8988T (cell line): ENCODE results near the gene FN1.

Source experiments
- DNase-seq: peaks from one replicate; pipeline ENCODE4 v3.0.0; 2011

The FN1 gene

DNA sequence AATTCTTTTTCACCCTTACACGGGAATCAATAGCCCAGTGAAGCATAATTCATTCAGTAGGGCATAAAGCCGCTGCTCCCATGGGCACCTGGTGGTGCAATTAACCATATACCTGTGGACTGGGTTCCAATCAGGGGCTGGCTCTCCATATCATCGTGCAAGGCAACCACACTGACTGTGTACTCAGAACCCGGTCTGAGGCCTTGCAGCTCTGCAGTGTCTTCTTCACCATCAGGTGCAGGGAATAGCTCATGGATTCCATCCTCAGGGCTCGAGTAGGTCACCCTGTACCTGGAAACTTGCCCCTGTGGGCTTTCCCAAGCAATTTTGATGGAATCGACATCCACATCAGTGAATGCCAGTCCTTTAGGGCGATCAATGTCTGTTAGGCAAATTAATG lies 55.2 kb downstream of the FN1 start:
- no peak for DNase-seq

DNA sequence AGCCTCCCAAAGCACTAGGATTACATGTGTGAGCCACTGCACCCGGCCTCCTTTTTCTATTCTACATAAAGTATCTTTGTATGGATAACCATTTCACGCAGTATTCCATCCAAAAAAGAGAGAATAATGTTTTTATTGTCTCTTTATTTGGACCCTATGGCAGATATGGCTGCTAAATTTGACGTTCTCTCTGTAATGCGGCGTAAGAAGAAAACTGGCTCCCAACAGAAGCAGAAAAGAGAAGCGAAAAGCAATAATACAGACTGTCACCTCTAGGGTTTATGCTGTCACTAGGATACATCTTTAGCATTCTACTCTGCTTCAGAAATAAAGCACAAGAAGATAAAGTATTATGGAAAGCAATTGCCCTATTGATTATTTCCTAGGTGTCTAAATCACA lies 55.9 kb downstream of the FN1 start:
- DNase-seq, result no peak

GRCh38 chr2:215379039-215379438 lies 56.8 kb downstream of the FN1 start:
- no peak for DNase-seq

GRCh38 chr2:215378045-215378444 lies 57.8 kb downstream of the FN1 start:
- DNase-seq, result no peak

DNA sequence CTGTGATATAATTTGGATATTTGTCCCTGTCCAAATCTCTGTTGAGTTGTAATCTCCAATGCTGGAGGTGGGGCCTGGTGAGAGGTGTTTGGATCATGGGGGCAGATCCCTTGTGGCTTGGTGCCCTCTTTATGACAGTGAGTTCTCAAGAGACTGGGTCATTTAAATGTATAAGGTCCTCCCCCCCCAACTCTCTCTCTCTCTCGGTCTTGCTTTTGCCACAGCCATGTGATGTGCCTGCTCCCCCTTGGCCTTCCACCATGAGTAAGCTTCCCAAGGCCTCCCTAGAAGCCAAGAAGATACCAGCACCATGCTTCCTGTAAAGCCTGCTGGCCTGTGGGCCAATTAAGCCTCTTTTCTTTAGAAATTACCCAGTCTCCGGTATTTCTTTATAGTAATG lies 58.6 kb downstream of the FN1 start:
- no peak for DNase-seq

- DNase-seq, result no peak
Observed at GRCh38 chr2:215376103-215376780, 59.6 kb downstream of the FN1 start.

DNA sequence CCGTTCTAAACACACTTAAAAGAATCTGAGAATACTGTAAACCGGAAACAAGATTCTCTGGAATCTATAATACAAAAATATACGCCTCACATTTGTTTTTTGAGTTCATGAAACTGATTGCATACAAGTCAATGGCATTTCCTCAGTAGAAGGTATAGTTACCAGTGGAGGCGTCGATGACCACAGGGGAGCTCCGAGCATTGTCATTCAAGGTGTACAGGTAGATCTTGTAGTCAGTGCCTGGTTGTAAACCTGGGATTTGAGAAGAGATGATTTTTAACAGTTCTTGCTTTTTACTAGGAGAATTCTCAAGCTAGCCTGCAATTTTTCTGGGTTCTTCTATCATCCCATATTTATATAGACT lies 60.4 kb downstream of the FN1 start:
- DNase-seq, result no peak

DNA sequence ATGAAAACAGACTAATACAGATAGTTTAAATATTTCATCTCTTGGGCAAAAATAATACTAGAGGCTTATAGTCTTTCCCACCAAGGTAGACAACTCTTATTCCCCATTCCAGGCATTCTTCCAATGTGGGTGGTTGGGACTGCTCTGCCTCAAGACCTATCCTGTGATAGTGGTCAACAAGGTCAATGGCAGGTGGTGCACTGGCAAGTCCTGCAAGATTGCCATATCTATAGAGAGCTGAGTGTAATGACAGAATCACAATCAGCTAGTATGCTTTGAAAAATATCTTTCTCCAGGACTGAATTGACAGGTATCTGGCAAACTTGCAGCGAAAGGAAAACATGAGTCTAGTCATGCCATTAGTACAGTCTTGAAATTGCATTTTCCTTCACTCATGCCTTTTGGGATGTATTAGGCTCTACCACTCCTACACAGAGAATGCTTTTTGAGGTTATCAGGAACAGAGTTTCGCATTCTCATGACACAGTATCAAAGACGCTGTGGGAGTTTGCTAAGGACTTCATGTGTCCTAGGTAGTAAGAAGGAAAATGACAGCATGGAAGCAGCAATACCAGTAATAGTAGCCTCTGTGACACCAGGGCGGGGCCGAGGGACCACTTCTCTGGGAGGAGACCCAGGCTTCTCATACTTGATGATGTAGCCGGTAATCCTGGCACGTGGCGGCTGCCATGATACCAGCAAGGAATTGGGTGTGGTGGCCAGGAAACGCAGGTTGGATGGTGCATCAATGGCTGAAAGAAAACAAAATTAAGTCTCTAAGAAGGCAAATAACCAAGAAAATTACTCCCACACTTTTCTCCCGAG lies 61.0 kb downstream of the FN1 start:
- no peak for DNase-seq

DNA sequence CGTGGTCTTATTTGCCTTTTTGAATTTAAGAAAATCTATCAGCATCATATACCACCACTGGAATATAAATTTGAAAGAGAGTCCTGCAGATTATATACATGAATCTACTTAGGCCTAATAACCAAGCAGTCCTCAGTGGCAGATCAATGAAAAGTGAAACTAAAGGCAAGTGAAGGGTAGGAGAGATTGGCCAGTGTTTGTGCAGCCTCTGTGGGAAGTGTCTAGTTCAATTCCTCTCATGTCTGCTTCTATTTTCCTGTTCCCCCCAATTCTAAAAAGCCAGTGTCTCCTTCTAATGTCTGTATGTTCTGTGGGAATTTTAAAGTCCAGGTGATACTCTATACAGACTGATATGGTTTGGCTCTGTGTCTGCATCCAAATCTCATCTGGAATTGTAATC lies 61.9 kb downstream of the FN1 start:
- DNase-seq, result no peak

- no peak for DNase-seq
Observed at GRCh38 chr2:215372968-215373649, 62.8 kb downstream of the FN1 start.

DNA sequence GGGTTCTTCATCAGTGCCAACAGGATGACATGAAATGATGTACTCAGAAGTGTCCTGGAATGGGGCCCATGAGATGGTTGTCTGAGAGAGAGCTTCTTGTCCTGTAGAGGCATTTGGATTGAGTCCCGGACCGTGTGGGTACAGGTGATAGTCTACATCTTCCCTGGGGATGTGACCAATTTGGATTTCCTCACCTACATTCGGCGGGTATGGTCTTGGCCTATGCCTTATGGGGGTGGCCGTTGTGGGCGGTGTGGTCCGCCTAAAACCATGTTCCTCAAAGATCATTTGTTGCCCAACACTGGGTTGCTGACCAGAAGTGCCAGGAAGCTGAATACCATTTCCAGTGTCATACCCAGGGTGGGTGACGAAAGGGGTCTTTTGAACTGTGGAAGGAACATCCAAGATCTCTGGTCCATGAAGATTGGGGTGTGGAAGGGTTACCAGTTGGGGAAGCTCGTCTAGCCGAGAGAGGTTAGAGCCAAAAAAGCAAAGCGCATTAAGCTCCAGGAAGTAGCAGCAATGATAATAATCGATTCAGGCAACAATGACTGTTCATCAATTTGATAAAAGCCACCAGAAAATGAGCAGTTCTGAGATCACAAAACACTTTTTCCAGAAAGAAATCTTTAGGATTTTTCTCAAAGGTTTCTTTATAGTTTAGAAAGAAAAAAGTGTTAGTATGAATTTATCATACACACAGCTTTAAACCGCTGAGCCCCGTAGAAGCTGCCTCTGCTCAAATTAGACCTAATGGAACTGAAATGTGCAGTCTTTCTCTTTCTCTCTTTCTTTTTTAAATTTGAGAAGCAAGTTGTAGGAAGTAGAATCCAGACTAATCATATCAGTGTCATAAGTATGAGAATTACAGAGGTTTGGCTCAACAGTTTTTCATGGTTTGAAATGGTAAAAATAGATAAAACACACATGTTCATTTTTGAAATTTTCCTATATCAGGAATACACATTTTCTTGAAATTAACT lies 63.7 kb downstream of the FN1 start:
- no peak for DNase-seq

GRCh38 chr2:215370112-215370965 lies 65.5 kb downstream of the FN1 start:
- no peak for DNase-seq

- DNase-seq, result no peak
Observed at GRCh38 chr2:215369181-215369760, 66.6 kb downstream of the FN1 start.

GRCh38 chr2:215368493-215368809 lies 67.4 kb downstream of the FN1 start:
- no peak for DNase-seq

DNA sequence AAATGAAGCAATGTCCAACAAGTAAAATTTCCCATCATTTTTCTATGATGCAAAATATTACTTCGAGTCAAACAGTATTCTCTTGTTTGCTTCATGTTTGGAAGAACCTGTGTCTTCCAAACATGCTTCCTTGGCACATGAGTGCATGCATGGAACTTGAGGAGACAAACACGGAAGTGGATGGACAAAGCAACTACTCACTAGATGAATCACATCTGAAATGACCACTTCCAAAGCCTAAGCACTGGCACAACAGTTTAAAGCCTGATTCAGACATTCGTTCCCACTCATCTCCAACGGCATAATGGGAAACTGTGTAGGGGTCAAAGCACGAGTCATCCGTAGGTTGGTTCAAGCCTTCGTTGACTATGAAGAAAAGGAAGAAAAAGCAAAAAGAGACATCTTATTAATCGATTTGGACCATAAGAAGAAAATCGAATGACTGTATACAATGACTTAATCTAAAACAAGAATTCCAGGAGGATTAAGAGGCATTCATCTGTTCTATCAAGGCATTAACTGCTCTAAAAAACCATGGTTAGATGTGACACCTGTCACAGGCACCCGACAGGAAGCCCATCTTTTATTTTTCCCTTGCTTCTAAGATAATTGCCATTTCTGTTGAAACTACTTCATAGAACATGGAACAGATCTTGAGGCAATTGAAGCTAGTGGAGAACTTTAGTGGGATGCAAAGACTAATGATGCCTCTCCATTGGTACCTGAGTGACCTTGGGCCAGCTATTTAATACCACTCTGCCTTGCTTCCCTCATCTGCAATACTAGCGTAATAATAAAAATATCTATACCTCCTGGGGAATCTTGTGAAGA lies 68.0 kb downstream of the FN1 start:
- DNase-seq, result no peak

GRCh38 chr2:215366440-215367032 lies 69.3 kb downstream of the FN1 start:
- DNase-seq, result no peak

DNA sequence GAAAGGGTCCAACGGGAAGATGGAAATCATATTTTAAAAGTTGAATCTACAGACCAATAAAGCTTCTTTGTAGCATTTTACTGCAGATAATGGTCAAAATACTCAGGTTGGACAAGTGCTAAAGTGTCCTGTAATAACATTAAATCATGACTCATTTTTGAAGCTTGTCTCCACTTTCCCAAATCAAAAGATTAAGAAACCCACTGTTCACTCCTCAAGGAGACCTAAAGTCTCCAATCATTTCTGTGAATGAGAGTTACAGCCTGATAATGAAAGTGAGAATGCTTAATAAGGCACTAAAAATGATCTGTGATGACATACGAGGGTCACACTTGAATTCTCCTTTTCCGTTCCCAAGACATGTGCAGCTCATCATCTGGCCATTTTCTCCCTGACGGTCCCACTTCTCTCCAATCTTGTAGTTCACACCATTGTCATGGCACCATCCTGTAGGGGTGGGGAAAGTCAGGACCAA lies 70.6 kb downstream of the FN1 start:
- DNase-seq, result no peak

DNA sequence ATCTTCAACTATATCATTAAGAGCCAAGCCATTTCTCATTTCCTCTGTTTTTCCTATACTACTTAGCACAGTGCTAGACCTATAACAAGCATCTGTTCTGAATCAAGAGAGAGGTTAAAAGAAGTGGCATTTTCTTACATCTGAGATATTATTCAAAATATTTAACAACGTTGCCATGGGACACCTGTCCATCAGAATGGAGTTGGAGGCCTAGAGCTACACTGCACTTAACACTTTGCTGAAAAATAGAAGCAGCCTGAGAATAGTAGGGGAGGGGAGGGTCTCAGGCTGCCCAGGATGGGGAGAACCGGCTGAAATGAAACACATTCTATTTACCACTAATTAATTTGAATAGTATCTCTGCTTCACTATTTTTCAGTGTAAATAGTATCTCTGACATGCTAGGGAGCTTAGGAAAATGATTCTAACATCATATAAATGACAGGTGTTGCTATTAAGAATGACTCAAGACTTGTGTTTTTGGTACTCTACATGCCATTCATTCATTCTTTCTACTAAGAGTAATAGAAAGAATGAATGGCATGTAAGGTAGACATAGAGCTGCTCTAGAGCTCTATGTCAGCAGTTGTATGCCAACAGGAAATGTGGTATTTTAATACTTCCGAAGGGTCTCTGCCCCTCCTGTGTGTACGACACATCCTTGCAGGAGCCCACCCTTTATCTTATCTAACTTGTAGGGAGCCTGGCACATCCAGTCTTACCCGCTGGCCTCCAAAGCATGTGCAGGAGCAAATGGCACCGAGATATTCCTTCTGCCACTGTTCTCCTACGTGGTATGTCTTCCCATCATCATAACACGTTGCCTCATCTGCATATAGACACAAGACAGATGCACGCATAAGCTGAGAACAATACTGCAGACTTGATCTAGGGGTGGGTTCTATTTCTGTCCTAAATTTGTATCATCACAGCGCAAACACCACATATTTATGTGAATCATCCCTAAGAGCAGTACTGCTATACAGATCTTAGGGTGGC lies 71.4 kb downstream of the FN1 start:
- DNase-seq, result no peak
